NB4 (cell line): Measurements from ENCODE around the gene ZNF227.

ENCODE experiments used
- CTCF ChIP-seq: IDR thresholded peaks from one replicate; pipeline ENCODE4 v1.5.1; 2012; ENCODE audit warnings: low read depth, low read length
- POLR2A ChIP-seq: IDR thresholded peaks from 2 replicates; pipeline ENCODE4 v1.6.1; 2011; ENCODE audit warnings: mild to moderate bottlenecking; ENCODE audit not compliant: insufficient read length; ENCODE audit errors: extremely low read depth
- TF ChIP-seq, protein P1 (sequence below): IDR thresholded peaks from 2 replicates; pipeline ENCODE4 v1.6.1; 2011; ENCODE audit warnings: low read depth, low read length

- TF ChIP-seq CTCF (no peak), POLR2A (no peak)
- TF ChIP-seq, protein P1, sequence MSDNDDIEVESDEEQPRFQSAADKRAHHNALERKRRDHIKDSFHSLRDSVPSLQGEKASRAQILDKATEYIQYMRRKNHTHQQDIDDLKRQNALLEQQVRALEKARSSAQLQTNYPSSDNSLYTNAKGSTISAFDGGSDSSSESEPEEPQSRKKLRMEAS, result no peak
These were observed 20.2 kb upstream of the ZNF227 start for GRCh38 chr19:44192127-44192526.
